Calu3 (cell line): ENCODE measurements around the gene PEX19. TPM values are rescaled to one million over a fixed set of nuclear protein-coding genes. Genes with fewer than 3 reads are reported as not detected.

ENCODE experiments used
- BruUV-seq: library from RNA; stranded (reverse); fragments of 400-500 nt; replicated peaks from 2 replicates; lab custom pipeline; 2021; lab: Mats Ljungman, UMichigan
- CTCF ChIA-PET: fragments of 300-600 bp; sonication (Branson Sonifier 250); formaldehyde crosslinking; loops from one replicate; lab custom pipeline; 2022; ENCODE audit warnings: antibody characterized with exemption; lab: Charles Lee
- DNase-seq: peaks from one replicate; pipeline ENCODE4 v3.0.0; 2022
- H3K27ac Mint-ChIP-seq: one replicate; pipeline ENCODE4 v1.8.0; 2022; ENCODE audit warnings: mixed read lengths; ENCODE audit not compliant: unreplicated experiment
- H3K27me3 Mint-ChIP-seq: one replicate; pipeline ENCODE4 v1.8.0; 2022; ENCODE audit warnings: mixed read lengths; ENCODE audit not compliant: unreplicated experiment
- H3K36me3 Mint-ChIP-seq: one replicate; pipeline ENCODE4 v1.8.0; 2022; ENCODE audit warnings: mild to moderate bottlenecking, moderate library complexity, mixed read lengths; ENCODE audit not compliant: insufficient read depth, unreplicated experiment
- H3K4me1 Mint-ChIP-seq: one replicate; pipeline ENCODE4 v1.8.0; 2022; ENCODE audit warnings: mild to moderate bottlenecking, low read depth, mixed read lengths; ENCODE audit not compliant: unreplicated experiment
- H3K4me3 Mint-ChIP-seq: one replicate; pipeline ENCODE4 v1.8.0; 2022; ENCODE audit warnings: mild to moderate bottlenecking, low read depth, moderate library complexity, mixed read lengths; ENCODE audit not compliant: unreplicated experiment
- H3K9me3 Mint-ChIP-seq: one replicate; pipeline ENCODE4 v1.8.0; 2022; ENCODE audit warnings: low read depth, mixed read lengths; ENCODE audit not compliant: unreplicated experiment
- CTCF ChIP-seq: fragments of 200-600 bp; IDR thresholded peaks from one replicate; pipeline ENCODE4 v1.8.0; 2022; ENCODE audit warnings: antibody characterized with exemption; ENCODE audit not compliant: unreplicated experiment
- intact Hi-C: fragments of 100-400 bp; cut with micrococcal nuclease; formaldehyde crosslinking; loops from one replicate; pipeline ENCODE4 v1.10.0; 2022; ENCODE audit not compliant: unreplicated experiment
- total RNA-seq: library from RNA; stranded (reverse); gene quantifications from 2 replicates; pipeline ENCODE4 v1.2.3, GENCODE V29; 2022

PEX19 gene
- total RNA-seq, 1 experiment from 2014 or later: 64.0 TPM

GRCh38 chr1:160261893-160262794 is 22.8 kb downstream of the PEX19 start, which contains the start of gene DCAF8:
DCAF8 (minus strand) TSS chr1:160262549; CDS start chr1:160244008, 18,541 bp downstream.
- peak; percentile 98 for DNase-seq
- Mint-ChIP-seq H3K4me3 (peak within 1 kb of the TSS; percentile 93), H3K27me3 (peaks cover 5% of the 10 kb centered on the region), H3K4me1 (peaks cover 12% of the 10 kb centered on the region), H3K9me3 (no peaks in the 10 kb centered on the region), H3K27ac (peak within 1 kb of the TSS; percentile 98), H3K36me3 (peaks cover 33% of the 10 kb centered on the region)
- CTCF ChIA-PET: interaction anchor here (0.6 to 2.7 kb wide), 7 partner anchors 10 to 176 kb away, joined by 3 to 11 read pairs (median 5); partner anchors contain the start of gene PEX19
- intact Hi-C loops: no loop called here
- BruUV-seq: no TSS peak
- no peak for TF ChIP-seq CTCF

DNA sequence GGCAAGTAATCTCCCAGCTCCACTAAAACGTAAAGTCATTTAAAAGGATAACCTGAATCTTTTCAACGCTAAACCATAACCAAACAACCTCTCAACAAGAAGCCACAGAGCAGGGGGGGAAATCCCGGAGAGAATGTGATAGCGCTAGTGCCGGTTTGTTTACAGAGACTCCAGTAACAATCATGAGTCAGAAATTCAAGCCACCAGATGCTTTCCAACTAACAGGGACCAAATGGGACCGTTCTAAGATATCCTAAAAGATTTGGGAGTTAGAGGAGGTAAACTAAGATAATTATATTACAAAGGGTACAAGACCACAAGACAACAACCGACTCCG is 23.4 kb downstream of the PEX19 start:
- no peaks in the 10 kb centered on the region for H3K27me3 Mint-ChIP-seq
- CTCF ChIA-PET: interaction anchor here (1.0 to 2.7 kb wide), 2 partner anchors 9 to 30 kb away, joined by 3 to 11 read pairs; no protein-coding TSS in a partner anchor
- no TSS peak for BruUV-seq
- peak overlapping the region; percentile 98 for H3K27ac Mint-ChIP-seq
- intact Hi-C loops: no loop called here
- H3K4me3 Mint-ChIP-seq: peak overlapping the region; percentile 93
- H3K9me3 Mint-ChIP-seq: no peaks in the 10 kb centered on the region
- no peak for TF ChIP-seq CTCF
- peaks cover 33% of the 10 kb centered on the region for H3K36me3 Mint-ChIP-seq
- peaks cover 12% of the 10 kb centered on the region for H3K4me1 Mint-ChIP-seq
- DNase-seq: peak; percentile 60

- peaks cover 12% of the 10 kb centered on the region for H3K4me1 Mint-ChIP-seq
- no peaks in the 10 kb centered on the region for H3K27me3 Mint-ChIP-seq
- no peaks in the 10 kb centered on the region for H3K9me3 Mint-ChIP-seq
- peak overlapping the region; percentile 93 for H3K4me3 Mint-ChIP-seq
- intact Hi-C loops: no loop called here
- TF ChIP-seq CTCF: no peak
- peaks cover 33% of the 10 kb centered on the region for H3K36me3 Mint-ChIP-seq
- DNase-seq: no peak
- peak overlapping the region; percentile 6 for H3K27ac Mint-ChIP-seq
- CTCF ChIA-PET: interaction anchor here (0.8 to 2.7 kb wide), 3 partner anchors 8 to 67 kb away, joined by 3 to 11 read pairs (median 3); no protein-coding TSS in a partner anchor
- BruUV-seq: TSS peak; percentile 29
Measured at GRCh38 chr1:160260406-160261382, 24.2 kb downstream of the PEX19 start.

GRCh38 chr1:160258177-160258798 is 26.6 kb downstream of the PEX19 start:
- peaks cover 32% of the 10 kb centered on the region for H3K36me3 Mint-ChIP-seq
- H3K4me1 Mint-ChIP-seq: peaks cover 12% of the 10 kb centered on the region
- no TSS peak for BruUV-seq
- H3K27me3 Mint-ChIP-seq: no peaks in the 10 kb centered on the region
- no peak overlapping the region for H3K27ac Mint-ChIP-seq
- no peak for TF ChIP-seq CTCF
- no peak overlapping the region for H3K4me3 Mint-ChIP-seq
- intact Hi-C loops: no loop called here
- CTCF ChIA-PET: no interaction called here
- no peak for DNase-seq
- H3K9me3 Mint-ChIP-seq: no peaks in the 10 kb centered on the region
